22Rv1 (cell line): Measurements from ENCODE around the gene SUSD6.

ENCODE experiments used
- H3K27ac ChIP-seq: fragments of 450-650 bp; 2 replicates; pipeline ENCODE4 v1.5.1; 2017
- ZFX ChIP-seq: fragments of 450-650 bp; IDR thresholded peaks from 2 replicates; pipeline ENCODE4 v1.6.1; 2017; ENCODE audit warnings: antibody characterized with exemption, borderline replicate concordance
- TF ChIP-seq, protein P1 (sequence below): fragments of 450-650 bp; IDR thresholded peaks from 2 replicates; pipeline ENCODE4 v1.5.1; 2017; ENCODE audit warnings: mild to moderate bottlenecking

The SUSD6 gene

GRCh38 chr14:69572030-69572840 lies 39.2 kb upstream of the SUSD6 start:
- no peak for TF ChIP-seq ZFX
- TF ChIP-seq, protein P1, sequence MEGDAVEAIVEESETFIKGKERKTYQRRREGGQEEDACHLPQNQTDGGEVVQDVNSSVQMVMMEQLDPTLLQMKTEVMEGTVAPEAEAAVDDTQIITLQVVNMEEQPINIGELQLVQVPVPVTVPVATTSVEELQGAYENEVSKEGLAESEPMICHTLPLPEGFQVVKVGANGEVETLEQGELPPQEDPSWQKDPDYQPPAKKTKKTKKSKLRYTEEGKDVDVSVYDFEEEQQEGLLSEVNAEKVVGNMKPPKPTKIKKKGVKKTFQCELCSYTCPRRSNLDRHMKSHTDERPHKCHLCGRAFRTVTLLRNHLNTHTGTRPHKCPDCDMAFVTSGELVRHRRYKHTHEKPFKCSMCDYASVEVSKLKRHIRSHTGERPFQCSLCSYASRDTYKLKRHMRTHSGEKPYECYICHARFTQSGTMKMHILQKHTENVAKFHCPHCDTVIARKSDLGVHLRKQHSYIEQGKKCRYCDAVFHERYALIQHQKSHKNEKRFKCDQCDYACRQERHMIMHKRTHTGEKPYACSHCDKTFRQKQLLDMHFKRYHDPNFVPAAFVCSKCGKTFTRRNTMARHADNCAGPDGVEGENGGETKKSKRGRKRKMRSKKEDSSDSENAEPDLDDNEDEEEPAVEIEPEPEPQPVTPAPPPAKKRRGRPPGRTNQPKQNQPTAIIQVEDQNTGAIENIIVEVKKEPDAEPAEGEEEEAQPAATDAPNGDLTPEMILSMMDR: no peak
- peak overlapping the region; percentile 77 for H3K27ac ChIP-seq

DNA sequence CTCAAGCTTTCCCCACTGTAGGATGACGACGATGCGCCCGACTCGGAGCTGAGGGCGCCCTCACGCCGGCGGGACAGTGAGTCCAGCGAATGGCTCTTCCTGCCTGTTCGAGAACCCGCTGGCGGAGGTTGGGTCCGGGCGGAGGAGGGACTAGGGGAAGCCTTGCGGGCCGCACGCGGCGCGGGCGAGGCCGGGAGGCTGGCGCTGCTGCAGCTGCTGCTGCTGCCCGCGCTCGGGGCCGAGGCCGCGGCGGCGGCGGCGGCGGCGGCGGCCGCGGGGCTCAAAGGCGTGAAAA lies 38.6 kb upstream of the SUSD6 start:
- no peak overlapping the region for H3K27ac ChIP-seq
- TF ChIP-seq, protein P1: no peak
- no peak for TF ChIP-seq ZFX

DNA sequence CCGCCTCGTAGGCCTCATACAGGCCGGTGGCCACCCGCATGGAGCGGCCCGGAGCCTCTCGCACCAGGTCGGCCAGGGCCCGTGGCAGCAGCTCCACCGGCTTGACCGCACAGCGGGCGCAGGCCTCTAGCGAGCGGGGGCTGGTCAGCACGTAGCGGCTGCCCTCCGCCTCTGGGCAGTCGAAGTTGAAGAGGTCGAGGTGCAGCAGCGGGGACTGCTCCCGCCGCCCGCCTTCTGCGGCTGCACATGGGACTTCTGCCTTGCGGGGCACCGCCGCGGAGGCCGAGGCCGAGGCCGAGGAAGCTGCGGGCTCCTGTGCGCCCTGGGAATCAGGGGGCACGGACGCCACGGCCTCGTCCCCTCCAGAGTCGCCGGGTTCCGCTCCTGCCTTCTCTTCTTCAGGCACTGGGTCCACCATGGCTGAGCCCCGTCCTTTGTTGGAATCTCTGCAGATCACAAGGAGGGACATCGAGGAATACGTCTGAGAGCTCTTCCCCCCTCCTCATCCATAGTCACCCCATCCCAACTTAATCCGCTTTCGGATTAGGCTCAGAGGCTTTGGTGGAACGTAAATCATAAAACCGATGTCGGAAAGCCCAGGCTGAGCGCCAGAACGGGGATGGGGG lies 38.1 kb upstream of the SUSD6 start:
- TF ChIP-seq ZFX: no peak
- TF ChIP-seq, protein P1: no peak

GRCh38 chr14:69573831-69574262 lies 37.5 kb upstream of the SUSD6 start:
- TF ChIP-seq, protein P1: no peak
- TF ChIP-seq ZFX: no peak
- no peak overlapping the region for H3K27ac ChIP-seq

More for the DNA sequence above, 38.1 kb upstream of the SUSD6 start:
- no peak overlapping the region for H3K27ac ChIP-seq

- no peak within 1 kb of the TSS for H3K27ac ChIP-seq
- TF ChIP-seq, protein P1: peak; percentile 97
- no peak for TF ChIP-seq ZFX
Observed at GRCh38 chr14:69574263-69574953, 37.0 kb upstream of the SUSD6 start, which contains the start of gene CCDC177. Gene CCDC177 (minus strand): TSS chr14:69574871. CDS start chr14:69573622, 1,249 bp downstream.

DNA sequence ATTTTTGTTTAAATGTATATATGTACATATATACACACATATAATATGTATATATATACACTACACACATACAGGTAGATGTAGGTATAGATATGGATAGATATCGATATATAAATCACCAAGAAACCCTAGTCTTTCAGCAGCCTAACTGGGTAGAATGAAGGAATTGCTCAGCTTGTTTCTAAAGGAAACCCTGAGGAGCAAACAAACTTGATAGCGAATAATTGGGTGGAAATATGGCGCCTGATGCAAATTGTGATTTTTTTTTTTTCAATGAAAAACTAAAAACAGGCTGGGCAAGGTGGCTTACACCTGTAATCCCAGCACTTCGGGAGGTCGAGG lies 36.5 kb upstream of the SUSD6 start:
- TF ChIP-seq, protein P1: peak; percentile 33
- no peak for TF ChIP-seq ZFX
- H3K27ac ChIP-seq: no peak overlapping the region
